NOMO-1 treated with DMSO at 0.1 percent for 48 hours (cell line): ENCODE data around the gene PLXNA4.

Experiments
- DNase-seq: peaks from one replicate; lab custom pipeline; 2025; ENCODE audit not compliant: unreplicated experiment; lab: John Stamatoyannopoulos, UW

Gene PLXNA4

DNA sequence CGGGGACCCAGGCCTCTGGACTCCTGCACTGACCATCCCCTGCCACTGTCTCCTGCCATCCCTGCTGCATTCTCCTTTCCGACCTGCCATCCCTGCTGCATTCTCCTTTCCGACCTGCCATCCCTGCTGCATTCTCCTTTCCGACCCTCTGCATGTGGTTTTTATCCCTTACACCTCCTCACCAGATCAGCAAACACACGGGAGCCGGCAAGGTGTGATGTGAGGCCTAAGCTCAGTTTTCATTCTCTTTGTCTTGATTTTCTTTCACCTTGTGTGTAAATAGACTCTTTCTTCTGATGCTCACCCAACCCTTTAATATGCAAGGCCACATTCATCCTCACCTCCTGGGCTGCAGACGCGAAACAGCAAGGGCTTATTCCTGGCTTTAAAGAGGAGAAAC lies 11.4 kb downstream of the PLXNA4 start:
- no peak for DNase-seq

DNA sequence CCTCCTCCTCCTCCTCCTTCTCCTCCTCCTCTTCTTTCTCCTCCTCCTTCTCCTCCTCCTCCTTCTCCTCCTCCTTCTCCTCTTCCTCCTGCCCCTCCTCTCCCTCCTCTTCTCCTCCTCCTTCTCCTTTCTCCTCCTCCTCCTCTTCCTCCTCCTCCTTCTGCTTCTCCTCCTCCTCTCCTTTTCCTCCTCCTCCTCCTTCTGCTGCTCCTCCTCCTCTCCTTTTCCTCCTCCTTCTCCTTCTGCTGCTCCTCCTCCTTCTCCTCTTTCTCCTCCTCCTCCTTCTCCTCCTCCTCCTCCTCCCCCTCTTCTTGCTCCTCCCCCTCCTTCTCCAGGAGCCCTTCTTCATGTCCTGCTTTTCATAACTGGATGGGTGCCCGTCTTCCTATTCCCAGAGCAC lies 12.2 kb downstream of the PLXNA4 start:
- no peak for DNase-seq

DNA sequence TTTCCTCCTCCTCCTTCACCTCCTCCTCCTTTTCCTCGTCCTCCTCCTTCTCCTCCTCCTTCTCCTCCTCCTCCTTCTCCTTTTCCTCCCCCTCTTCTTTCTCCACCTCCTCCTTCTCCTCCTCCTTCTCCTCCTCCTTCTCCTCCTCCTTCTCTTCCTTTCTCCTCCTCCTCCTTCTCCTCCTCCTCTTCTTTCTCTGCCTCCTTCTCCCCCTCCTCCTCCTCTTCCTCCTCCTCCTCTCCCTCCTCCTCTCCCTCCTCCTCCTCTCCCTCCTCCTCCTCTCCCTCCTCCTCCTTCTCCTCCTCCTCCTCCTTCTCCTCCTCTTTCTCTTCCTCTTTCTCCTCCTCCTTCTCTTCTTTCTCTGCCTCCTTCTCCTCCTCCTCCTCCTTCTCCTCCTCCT lies 13.6 kb downstream of the PLXNA4 start:
- no peak for DNase-seq

DNA sequence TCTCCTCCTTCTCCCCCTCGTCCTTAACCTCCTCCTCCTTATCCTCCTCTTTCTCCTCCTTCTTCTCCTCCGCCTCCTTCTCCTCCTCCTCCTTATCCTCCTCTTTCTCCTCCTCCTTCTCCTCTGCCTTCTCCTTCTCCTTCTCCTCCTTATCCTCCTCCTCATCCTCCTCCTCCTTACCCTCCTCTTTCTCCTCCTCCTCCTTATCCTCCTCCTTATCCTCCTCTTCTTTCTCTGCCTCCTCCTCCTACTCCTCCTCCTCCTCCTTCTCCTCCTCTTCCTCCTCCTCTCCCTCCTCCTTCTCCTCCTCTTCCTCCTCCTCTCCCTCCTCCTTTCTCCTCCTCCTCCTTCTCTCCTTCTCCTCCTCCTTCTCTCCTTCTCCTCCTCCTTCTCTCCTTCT lies 14.5 kb downstream of the PLXNA4 start:
- DNase-seq: no peak

DNA sequence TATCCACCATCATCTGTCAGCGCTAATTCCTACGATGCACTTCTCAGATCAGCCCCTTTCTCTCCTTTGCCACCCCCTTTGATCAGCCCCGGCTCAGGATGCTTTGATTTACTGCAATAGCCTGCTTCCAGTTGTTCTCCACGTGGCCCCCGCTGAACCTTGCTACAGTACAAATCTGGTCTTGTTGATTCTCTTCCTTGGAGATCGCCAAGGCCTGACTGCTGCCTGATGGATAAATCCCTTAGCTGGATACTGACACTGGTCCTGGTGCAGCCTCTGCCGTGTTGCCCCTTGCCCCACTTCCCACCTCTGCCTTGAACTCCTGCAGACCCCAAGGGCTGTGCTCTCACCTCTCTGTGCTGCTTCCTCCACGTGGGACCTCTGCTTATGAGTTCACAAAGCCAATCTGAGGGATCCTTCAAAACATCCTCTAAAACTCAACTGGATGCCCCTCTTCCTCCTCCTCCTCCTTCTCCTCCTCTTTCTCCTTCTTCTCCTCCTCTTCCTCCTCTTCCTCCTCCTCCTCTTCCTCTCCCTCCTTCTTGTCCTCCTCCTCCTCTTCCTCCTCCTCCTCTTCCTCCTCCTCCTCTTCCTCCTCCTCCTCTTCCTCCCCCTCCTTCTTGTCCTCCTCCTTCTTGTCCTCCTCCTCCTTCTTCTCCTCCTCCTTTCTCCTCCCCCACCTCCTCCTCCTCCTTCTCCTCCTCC lies 15.3 kb downstream of the PLXNA4 start:
- no peak for DNase-seq

DNA sequence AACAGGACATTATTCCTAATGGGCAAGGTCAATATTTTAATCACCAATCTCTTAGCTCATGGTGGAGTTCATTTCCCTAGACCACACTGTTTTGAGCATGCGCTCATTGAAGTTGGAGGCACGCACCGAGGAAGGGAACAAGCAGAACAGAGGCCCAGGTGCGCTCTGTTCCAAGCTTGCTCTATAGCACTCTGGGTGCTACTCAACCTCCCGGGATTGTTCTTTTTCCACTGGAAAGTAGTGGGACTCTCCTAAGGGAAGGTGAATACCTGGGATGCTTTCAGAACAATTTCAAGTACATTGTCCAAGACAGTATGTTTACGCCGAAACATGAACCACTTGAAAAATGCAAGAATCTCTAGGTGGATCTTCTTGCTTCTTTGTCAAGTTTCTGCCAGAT lies 16.2 kb downstream of the PLXNA4 start:
- no peak for DNase-seq

DNA sequence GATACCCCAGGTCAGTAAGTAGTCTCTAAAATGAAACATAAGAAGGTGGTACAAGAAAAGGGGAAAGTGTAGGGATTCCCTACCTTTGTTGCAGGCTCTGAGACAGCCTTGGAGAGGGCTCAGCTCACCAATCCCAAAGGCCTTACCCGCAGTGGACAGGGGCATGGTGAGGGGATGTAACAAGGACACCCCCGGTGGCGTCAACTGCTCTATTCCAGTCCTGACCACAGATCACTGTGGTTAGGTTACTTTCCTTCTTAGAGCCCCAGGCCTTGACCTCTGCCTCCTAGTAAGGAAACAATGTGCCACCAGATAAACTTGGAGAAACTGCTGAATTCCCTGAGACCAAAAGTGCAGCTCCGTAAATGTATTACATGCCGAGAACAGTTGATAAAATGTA lies 17.5 kb downstream of the PLXNA4 start:
- DNase-seq: no peak

DNA sequence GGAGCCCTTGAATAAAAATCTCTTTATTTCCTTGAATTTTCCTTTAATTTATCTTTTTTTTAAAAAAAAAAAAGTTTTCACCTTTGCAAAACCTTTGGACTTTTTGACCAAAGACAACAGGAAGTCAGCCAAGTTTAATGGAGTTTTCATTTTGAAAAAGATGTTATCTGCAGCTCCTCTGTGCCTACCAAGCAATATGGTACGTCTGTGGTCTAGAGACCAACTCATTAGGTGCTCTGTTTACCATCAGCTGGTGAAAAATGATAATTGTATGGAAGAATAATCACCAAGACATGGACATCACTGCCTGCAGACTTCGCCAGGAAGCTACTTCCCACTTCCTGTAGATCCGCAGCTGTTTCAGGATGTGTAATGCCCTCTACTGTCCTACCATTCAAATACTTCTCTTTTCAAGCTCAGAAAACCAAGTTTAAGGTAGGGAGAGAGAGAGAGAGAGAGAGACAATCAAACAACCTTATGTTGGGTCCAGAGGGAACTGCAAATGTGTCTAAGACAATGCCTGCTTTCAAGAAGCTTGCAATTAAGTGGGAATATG lies 18.7 kb downstream of the PLXNA4 start:
- DNase-seq: no peak

DNA sequence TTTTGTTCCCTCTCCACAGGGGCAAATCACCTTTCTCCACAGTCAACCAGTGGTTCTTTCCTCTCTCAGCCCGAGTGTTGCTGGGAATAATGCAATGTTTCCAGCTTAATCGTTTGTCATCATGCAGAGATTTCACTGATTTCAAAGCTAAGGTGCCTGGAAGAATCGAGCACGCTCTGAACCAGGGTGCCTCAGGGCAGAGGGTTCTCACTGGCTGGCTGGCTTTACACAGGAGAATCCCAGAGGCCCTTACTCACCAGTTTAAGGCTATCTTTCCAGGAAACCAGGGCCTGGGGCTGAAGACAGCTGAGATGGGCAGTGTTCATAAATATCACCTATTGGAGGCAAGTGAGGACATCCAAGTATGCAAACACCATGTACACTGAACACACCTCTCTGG lies 21.8 kb downstream of the PLXNA4 start:
- no peak for DNase-seq

DNA sequence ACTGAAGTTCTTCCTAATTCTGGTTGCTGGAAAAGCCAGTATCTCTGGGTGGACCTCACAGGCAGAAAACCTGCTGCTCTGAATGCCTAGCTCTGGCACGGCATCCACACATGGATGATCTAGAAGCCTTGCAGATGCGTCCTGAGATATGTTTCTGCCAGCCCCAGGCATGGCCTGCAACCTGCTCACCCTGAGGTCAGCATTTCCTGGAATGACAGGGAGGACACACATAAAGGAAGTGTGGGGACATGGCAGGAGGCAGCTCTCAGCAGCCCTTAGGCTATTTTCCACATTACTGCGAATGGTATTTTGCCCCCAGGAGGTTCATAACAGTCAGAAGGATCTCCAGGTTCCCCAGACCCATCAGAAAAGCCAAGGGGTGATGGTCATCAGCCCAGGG lies 23.2 kb downstream of the PLXNA4 start:
- DNase-seq: no peak

DNA sequence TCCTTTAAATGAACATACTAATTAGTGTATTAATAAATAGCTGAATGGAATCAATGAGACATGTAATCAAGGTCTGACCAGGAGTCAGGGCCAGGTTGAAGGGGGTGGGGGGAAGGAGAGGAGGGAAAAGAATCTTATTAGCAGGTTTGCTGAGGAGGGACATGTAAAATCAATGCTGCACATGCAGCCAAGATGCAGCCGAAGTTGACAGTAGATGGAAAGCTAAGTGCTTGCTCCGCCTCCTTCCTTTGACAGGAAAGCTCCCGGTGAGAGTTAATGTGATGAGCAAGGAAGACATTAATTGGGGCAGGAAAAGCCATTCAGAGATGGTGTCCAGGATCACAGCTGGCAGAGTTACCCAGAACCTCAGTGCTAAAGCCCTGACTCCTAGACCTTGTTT lies 24.4 kb downstream of the PLXNA4 start:
- no peak for DNase-seq

DNA sequence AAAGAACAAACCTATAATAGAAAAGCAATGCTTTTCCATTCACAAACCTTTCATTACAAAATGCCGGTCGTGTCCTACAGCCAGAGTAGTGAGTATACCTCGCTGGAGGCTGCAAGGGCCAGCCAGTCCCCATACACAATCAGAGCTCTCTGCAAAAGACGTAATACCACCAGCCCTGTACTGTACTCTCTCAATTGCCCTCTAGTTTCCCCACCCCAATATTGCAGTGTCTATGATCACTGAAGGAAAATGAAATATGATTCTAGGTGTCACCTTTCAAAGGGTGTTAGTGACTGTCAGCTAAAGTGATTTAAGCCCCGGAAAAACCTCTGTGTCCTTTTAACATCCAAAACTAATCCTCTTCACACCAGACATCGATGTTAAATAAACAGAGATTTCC lies 24.8 kb downstream of the PLXNA4 start:
- DNase-seq: no peak

DNA sequence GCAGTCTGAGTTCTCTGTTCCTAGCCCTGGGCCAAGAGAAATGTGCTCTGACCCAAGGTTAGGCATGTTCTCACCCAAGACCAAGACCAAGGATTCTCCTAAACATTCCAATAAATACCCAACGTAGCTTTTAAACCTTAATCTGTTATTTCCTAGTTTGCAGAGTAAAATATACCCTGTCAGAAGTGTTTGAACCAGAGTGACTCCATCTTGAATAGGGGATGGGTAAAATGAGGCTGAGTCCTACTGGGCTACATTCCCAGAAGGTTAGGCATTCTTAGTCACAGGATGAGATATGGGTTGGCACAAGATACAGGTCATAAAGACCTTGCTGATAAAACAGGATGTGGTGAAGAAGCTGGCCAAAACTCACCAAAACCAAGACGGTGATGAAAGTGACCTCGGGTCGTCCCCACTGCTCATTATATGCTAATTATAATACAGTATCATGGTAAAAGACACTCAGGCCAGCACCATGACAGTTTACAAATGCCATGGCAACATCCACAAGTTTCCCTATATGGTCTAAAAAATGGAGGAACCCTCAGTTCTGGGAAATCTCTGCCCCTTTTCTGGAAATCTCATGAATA lies 27.7 kb downstream of the PLXNA4 start:
- no peak for DNase-seq

DNA sequence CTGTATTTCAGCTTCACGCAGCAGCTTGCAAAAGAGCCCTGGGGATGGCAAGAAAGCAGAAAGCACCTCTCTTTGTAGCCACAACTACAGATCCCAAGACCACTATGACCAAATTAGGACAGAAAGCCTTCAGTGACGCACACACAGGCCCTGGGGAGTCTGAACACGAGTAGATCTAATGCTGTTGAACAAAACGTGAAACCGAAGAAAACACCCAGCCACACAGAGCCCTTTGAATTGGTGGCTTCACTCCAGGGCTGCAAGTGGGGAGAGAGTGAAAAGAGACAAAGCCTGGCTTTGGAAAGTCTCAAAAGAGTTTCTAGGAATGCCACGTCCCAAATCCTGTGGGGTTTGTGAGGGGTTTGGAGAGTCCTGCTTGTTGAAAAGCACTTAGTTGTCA lies 28.4 kb downstream of the PLXNA4 start:
- no peak for DNase-seq

DNA sequence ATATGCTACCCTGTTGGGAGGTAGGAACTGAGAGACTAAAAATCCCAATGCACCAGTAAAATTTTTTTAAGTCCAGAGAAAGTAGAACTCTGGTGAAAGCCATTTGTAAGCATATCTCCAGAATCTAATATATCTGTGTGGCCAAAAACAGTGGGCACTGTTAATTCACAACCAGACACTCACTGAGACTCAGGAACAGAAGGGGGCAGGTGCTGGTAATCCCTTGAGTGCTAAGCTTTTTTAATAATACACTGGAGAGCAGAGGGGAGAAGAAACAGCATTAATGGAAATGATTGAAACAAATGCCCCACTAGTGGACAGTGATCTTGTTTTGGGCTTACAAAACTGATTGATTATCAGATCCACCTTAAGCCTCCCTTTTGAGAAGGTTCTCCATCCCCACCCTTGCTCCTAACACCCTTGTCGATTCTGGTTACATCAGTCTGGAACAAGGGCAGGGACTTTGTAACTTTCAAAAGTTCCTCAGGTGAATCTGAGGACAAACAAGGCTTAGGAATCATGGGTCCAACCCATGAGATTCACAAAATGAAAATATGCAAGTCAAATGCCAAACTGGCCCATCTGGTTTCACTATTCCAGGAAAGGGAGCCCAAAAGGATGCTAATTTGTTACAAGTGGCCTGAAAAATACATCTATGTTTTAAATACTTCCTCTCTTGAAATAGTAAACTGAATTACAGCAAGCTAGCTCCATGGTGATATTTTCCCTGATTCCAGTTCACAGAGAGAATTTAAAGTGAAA lies 29.7 kb downstream of the PLXNA4 start:
- DNase-seq: no peak

DNA sequence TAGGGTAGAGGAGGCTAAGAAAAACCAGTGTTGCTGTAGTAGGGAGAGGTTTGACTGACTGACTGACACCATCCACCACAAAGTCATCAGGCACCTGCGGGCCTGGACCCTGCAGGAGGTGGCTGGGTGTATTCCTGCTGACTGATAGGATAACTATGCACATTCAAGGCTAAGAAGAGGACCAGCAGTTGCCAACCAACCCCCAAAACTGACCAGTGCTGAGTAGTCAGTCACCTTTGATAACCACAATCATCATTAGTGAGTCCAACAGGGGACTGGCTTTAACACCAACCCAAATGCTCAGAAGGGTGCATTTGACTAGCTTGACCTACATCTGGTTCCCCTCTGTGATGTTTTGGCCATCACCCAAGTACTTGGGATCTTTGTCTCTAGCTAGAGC lies 30.5 kb downstream of the PLXNA4 start:
- DNase-seq: no peak

DNA sequence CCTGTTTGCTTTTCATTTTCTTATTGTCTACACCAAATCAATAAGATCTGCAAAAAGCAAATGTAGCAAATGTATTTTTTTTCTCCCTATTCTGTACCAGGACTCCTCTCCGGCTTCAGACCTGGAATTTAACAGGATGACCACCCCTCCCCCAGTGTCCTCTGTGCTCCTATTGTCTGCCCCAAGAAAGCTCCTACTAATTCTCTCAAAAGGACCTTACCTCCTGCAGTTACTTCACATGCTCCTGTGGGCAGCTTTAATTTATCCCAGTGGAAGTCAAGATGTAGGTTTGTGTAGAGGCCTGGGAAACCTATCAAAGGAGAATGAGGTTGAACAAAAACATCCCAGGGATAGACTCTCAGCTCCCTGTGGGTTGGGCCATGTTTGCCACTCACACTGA lies 31.3 kb downstream of the PLXNA4 start:
- DNase-seq: no peak

DNA sequence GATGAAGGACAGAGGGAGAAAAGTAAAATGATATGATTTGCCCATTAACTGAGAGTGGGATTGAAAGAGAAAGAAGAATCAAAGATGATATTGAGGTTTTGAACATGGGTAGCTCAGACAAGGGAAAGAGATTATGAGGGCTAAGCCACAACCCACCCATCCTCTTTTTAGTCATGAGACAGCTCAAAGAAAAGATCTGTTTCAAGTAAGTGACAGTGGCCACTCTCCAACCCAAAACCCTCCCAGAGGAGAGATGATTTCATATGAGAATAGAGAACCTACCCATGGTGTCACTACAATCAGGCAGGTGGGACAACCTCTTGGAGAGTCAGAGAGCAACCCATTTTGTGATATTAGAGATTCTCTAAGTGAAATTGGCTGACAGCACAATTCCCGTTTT lies 32.2 kb downstream of the PLXNA4 start:
- DNase-seq: no peak

DNA sequence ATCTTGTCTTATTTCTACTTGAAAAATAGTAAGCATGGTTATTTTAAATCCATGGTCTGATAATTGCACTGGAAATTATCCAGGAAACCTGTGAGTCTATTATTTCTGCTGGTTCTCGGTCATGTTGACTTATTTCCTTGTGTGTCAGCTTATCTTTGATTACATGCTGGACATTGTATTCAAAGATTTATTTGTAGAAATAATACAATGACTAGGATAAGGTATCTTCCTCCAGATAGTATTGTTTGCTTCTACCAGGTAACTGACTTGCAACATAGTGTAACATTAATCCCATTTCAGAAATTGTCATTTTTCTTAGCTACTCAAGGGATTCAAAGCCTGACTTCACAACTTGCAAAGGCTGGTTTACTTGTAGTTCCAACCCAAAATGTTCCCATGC lies 33.4 kb downstream of the PLXNA4 start:
- DNase-seq: no peak

DNA sequence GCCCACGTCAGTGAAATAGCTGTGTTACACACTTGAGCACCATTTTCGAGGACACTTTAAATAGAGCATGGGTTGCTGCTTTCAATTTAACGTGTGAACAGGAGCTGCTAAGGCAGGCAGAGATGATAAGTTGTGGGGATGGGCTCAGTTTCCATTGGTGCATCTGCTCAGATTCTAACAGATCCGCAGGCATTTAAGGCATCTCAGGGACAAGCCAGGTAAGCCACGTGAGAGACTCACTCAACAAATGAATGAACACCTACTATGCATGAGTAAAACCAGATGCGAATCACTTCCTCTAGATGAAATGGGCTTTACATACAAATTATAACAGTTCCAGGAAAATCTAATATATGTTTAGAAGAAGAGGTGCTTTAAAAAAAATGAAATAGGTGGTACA lies 34.6 kb downstream of the PLXNA4 start:
- DNase-seq: no peak

DNA sequence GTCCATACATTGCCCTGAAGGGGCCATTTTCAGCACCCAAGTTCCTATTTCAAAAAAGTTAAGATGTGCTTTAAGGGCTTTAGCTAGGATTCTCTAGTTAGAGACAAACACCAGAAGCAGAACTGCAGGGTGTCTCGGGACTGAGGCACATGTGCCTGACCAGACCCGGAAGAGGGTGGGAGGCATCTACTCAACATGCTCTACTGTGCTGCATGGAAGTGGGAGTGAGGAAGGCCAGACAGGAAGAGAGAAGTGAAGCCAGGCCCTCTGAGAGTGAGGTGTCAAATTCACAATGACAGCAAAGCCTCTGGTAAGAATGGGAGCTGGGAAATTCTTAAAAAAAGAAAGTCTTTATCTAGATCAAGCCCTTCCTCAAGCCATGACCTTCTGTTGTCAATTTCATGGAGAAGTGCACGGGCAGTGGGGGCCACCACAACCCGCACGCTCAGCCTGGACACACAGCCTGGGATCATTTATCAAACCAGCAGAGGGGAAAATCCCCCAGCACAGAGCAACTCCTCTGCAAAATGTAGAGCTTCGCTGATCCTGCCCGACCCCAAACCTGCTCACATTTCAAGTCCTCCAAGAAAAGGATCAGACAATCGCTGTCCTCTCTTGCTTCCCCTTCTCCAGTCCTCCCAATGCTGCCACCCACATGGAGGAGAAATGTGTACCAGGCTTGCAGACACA lies 38.7 kb downstream of the PLXNA4 start:
- DNase-seq: no peak
